Loucy (cell line): Measurements from ENCODE around the gene IPO5.

Source experiments
- CTCF ChIP-seq: fragments of 200-600 bp; sonication (generic); conservative IDR thresholded peaks from 2 replicates; pipeline ENCODE4 v1.5.1; 2014; ENCODE audit warnings: mild to moderate bottlenecking, antibody characterized with exemption, low read length
- EZH2phosphoT487 ChIP-seq: fragments of 200-600 bp; IDR thresholded peaks from 2 replicates; pipeline ENCODE4 v1.6.1; 2018; ENCODE audit warnings: antibody characterized with exemption, mild to moderate bottlenecking, moderate library complexity, borderline replicate concordance

GRCh38 chr13:98039261-98039660, 85.8 kb downstream of the IPO5 start:
- TF ChIP-seq CTCF (no peak), EZH2phosphoT487 (no peak)
